Neutrophil (primary cell): Measurements from ENCODE around the gene ERC2.

Source experiments
- H3K27ac ChIP-seq: fragments of 200-600 bp; sonication (generic); 2 replicates; pipeline ENCODE4 v1.5.1; 2016; ENCODE audit warnings: mild to moderate bottlenecking, moderate library complexity
- H3K27me3 ChIP-seq: fragments of 200-600 bp; sonication (generic); 2 replicates; pipeline ENCODE4 v1.6.0; 2016; ENCODE audit warnings: mild to moderate bottlenecking
- H3K36me3 ChIP-seq: fragments of 200-600 bp; sonication (generic); 2 replicates; pipeline ENCODE4 v1.5.1; 2017
- H3K4me1 ChIP-seq, 2 experiments: fragments of 200-600 bp in 1 of 2; sonication (generic) in 1 of 2; 1 replicate in 1 of 2; 2 replicates in 1 of 2; pipeline versions ENCODE4 v1.5.1 to v1.6.1; 2013 to 2016; ENCODE audit warnings: low read depth in 1 of 2, low read length in 1 of 2, mild to moderate bottlenecking in 1 of 2, moderate library complexity in 1 of 2; ENCODE audit not compliant: control insufficient read depth in 1 of 2, insufficient read depth in 1 of 2
- H3K4me3 ChIP-seq, 2 experiments: fragments of 200-600 bp in 1 of 2; sonication (generic) in 1 of 2; 1 replicate in 1 of 2; 2 replicates in 1 of 2; pipeline ENCODE4 v1.5.1; 2013 to 2016; ENCODE audit warnings: low read depth in 1 of 2, low read length in 1 of 2, mild to moderate bottlenecking in 1 of 2, moderate library complexity in 1 of 2
- H3K9me3 ChIP-seq: fragments of 200-600 bp; sonication (generic); 2 replicates; pipeline ENCODE4 v1.5.1; 2016
- CTCF ChIP-seq: fragments of 200-600 bp; sonication (generic); IDR thresholded peaks from 2 replicates; pipeline ENCODE4 v1.5.1; 2016; ENCODE audit warnings: antibody characterized with exemption

Gene ERC2

GRCh38 chr3:56229311-56229710 is 239.0 kb downstream of the ERC2 start:
- H3K27ac ChIP-seq = no peak overlapping the region
- no peaks in the 10 kb centered on the region for H3K27me3 ChIP-seq
- no peak overlapping the region for H3K4me3 ChIP-seq
- no peaks in the 10 kb centered on the region for H3K4me1 ChIP-seq
- no peak for TF ChIP-seq CTCF
- H3K9me3 ChIP-seq = no peaks in the 10 kb centered on the region
- H3K36me3 ChIP-seq = no peaks in the 10 kb centered on the region

- Histone ChIP-seq H3K27ac (no peak overlapping the region), H3K4me3 (no peak overlapping the region), H3K36me3 (no peaks in the 10 kb centered on the region), H3K27me3 (no peaks in the 10 kb centered on the region), H3K4me1 (no peaks in the 10 kb centered on the region), H3K9me3 (no peaks in the 10 kb centered on the region)
- no peak for TF ChIP-seq CTCF
Observed at GRCh38 chr3:56222866-56223265, 245.4 kb downstream of the ERC2 start.

- no peak for TF ChIP-seq CTCF
- Histone ChIP-seq H3K4me1 (no peaks in the 10 kb centered on the region), H3K9me3 (no peaks in the 10 kb centered on the region), H3K4me3 (no peak overlapping the region), H3K27ac (no peak overlapping the region), H3K36me3 (no peaks in the 10 kb centered on the region), H3K27me3 (no peaks in the 10 kb centered on the region)
Observed at GRCh38 chr3:56219894-56220805, 248.1 kb downstream of the ERC2 start.

GRCh38 chr3:56209982-56210751 is 258.1 kb downstream of the ERC2 start:
- Histone ChIP-seq H3K27ac (no peak overlapping the region), H3K27me3 (no peaks in the 10 kb centered on the region), H3K9me3 (no peaks in the 10 kb centered on the region), H3K4me3 (no peak overlapping the region), H3K36me3 (no peaks in the 10 kb centered on the region), H3K4me1 (no peaks in the 10 kb centered on the region)
- TF ChIP-seq CTCF = no peak

GRCh38 chr3:56207922-56208321 is 260.3 kb downstream of the ERC2 start:
- H3K9me3 ChIP-seq = no peaks in the 10 kb centered on the region
- no peaks in the 10 kb centered on the region for H3K4me1 ChIP-seq
- no peak overlapping the region for H3K27ac ChIP-seq
- no peak for TF ChIP-seq CTCF
- no peak overlapping the region for H3K4me3 ChIP-seq
- no peaks in the 10 kb centered on the region for H3K36me3 ChIP-seq
- H3K27me3 ChIP-seq = no peaks in the 10 kb centered on the region
